LNCaP clone FGC (cell line): ENCODE data around the gene GNAO1.

Experiments used
- DNase-seq: peaks from one replicate; pipeline ENCODE4 v3.0.0-alpha.2; 2011; ENCODE audit warnings: low read depth
- H3K4me3 ChIP-seq: 2 replicates; pipeline ENCODE4 v1.5.1; 2011; ENCODE audit warnings: mild to moderate bottlenecking, low read depth, low read length, control low read depth
- CTCF ChIP-seq: IDR thresholded peaks from 2 replicates; pipeline ENCODE4 v1.5.1; 2012; ENCODE audit warnings: mild to moderate bottlenecking; ENCODE audit not compliant: control insufficient read depth, insufficient read depth; ENCODE audit errors: extremely low read depth

GNAO1 gene

GRCh38 chr16:56327929-56328258 lies 136.6 kb downstream of the GNAO1 start:
- DNase-seq = no peak
- no peak for TF ChIP-seq CTCF
- H3K4me3 ChIP-seq = no peak overlapping the region

GRCh38 chr16:56328276-56329022 lies 137.2 kb downstream of the GNAO1 start:
- no peak for TF ChIP-seq CTCF
- H3K4me3 ChIP-seq = no peak overlapping the region
- DNase-seq = no peak

- TF ChIP-seq CTCF = no peak
- DNase-seq = no peak
- H3K4me3 ChIP-seq = no peak overlapping the region
These were observed 138.6 kb downstream of the GNAO1 start for GRCh38 chr16:56329887-56330286.

GRCh38 chr16:56330476-56330875 lies 139.2 kb downstream of the GNAO1 start:
- no peak for DNase-seq
- no peak for TF ChIP-seq CTCF
- no peak overlapping the region for H3K4me3 ChIP-seq

- no peak for TF ChIP-seq CTCF
- DNase-seq = no peak
- H3K4me3 ChIP-seq = no peak overlapping the region
These were observed 140.1 kb downstream of the GNAO1 start for GRCh38 chr16:56331399-56331798.

GRCh38 chr16:56331915-56332314 lies 140.6 kb downstream of the GNAO1 start:
- no peak for TF ChIP-seq CTCF
- H3K4me3 ChIP-seq = no peak overlapping the region
- DNase-seq = no peak

GRCh38 chr16:56332464-56333079 lies 141.3 kb downstream of the GNAO1 start:
- peak; percentile 76 for DNase-seq
- no peak overlapping the region for H3K4me3 ChIP-seq
- TF ChIP-seq CTCF = peak; percentile 94
